Measurements from ENCODE around the gene TFAP2E. TPM values are rescaled to one million over a fixed set of nuclear protein-coding genes. Genes with fewer than 3 reads are reported as not detected.

The TFAP2E gene
- total and polyA plus RNA-seq, 9 donors, result 0.24 to 1.6 (median 1.1) TPM

GRCh38 chr1:35595684-35596083 lies 22.6 kb downstream of the TFAP2E start:
- WGBS, 3 donors, result 88 to 91% (median 91%) methylated on average over 7 of the region's 7 CpGs
- no peak overlapping the region for H3K27ac ChIP-seq
- intact Hi-C loops (cut with DNase I), result no loop called here
- no peaks in the 10 kb centered on the region for H3K36me3 ChIP-seq
- H3K4me3 ChIP-seq, result no peak overlapping the region
- no peak for TF ChIP-seq POLR2A (IDR thresholded peaks at IDR 0.05)
- TF ChIP-seq CTCF (IDR thresholded peaks at IDR 0.05), result no peak
- no peak for TF ChIP-seq EP300 (IDR thresholded peaks at IDR 0.05)
- H3K4me1 ChIP-seq (ENCODE audit: insufficient read depth), result no peaks in the 10 kb centered on the region
- H3K27me3 ChIP-seq, result no peaks in the 10 kb centered on the region
- H3K9me3 ChIP-seq, result no peaks in the 10 kb centered on the region
- DNase-seq, result no peak

GRCh38 chr1:35597870-35598269 lies 24.8 kb downstream of the TFAP2E start:
- H3K4me1 ChIP-seq (ENCODE audit: insufficient read depth), result no peaks in the 10 kb centered on the region
- no peak for DNase-seq
- intact Hi-C loops (cut with DNase I), result no loop called here
- 82 to 85% (median 85%) methylated on average over 5 of the region's 5 CpGs for WGBS, 3 donors
- H3K27me3 ChIP-seq, result no peaks in the 10 kb centered on the region
- TF ChIP-seq EP300 (IDR thresholded peaks at IDR 0.05), result no peak
- no peak for TF ChIP-seq POLR2A (IDR thresholded peaks at IDR 0.05)
- TF ChIP-seq CTCF (IDR thresholded peaks at IDR 0.05), result no peak
- H3K4me3 ChIP-seq, result no peak overlapping the region
- no peak overlapping the region for H3K27ac ChIP-seq
- no peaks in the 10 kb centered on the region for H3K36me3 ChIP-seq
- no peaks in the 10 kb centered on the region for H3K9me3 ChIP-seq

- intact Hi-C loops (cut with DNase I), result no loop called here
- WGBS, 3 donors, result 42 to 78% (median 73%) methylated on average over 2 of the region's 2 CpGs
- TF ChIP-seq POLR2A (IDR thresholded peaks at IDR 0.05) (no peak), EP300 (IDR thresholded peaks at IDR 0.05) (no peak), CTCF (IDR thresholded peaks at IDR 0.05) (no peak)
- H3K27ac ChIP-seq, result no peak overlapping the region
- H3K9me3 ChIP-seq, result no peaks in the 10 kb centered on the region
- H3K36me3 ChIP-seq, result no peaks in the 10 kb centered on the region
- no peaks in the 10 kb centered on the region for H3K27me3 ChIP-seq
- DNase-seq, result no peak
- no peak overlapping the region for H3K4me3 ChIP-seq
- H3K4me1 ChIP-seq (ENCODE audit: insufficient read depth), result no peaks in the 10 kb centered on the region
Observed at GRCh38 chr1:35598895-35599294, 25.8 kb downstream of the TFAP2E start.

GRCh38 chr1:35599411-35599810 lies 26.3 kb downstream of the TFAP2E start:
- 76 to 84% (median 79%) methylated on average over 3 of the region's 3 CpGs for WGBS, 3 donors
- intact Hi-C loops (cut with DNase I), result no loop called here
- DNase-seq, result no peak
- Histone ChIP-seq H3K4me3 (no peak overlapping the region), H3K9me3 (no peaks in the 10 kb centered on the region), H3K4me1 (ENCODE audit: insufficient read depth) (no peaks in the 10 kb centered on the region), H3K27ac (no peak overlapping the region), H3K36me3 (no peaks in the 10 kb centered on the region), H3K27me3 (no peaks in the 10 kb centered on the region)
- TF ChIP-seq POLR2A (IDR thresholded peaks at IDR 0.05), result no peak
- TF ChIP-seq EP300 (IDR thresholded peaks at IDR 0.05), result no peak
- TF ChIP-seq CTCF (IDR thresholded peaks at IDR 0.05), result no peak

- intact Hi-C loops (cut with DNase I), result no loop called here
- no peak for DNase-seq
- H3K4me3 ChIP-seq, result no peak overlapping the region
- TF ChIP-seq CTCF (IDR thresholded peaks at IDR 0.05), result no peak
- no peak for TF ChIP-seq EP300 (IDR thresholded peaks at IDR 0.05)
- TF ChIP-seq POLR2A (IDR thresholded peaks at IDR 0.05), result no peak
- no peaks in the 10 kb centered on the region for H3K4me1 ChIP-seq (ENCODE audit: insufficient read depth)
- WGBS, 3 donors, result 91 to 96% (median 92%) methylated on average over 3 of the region's 3 CpGs
- H3K27ac ChIP-seq, result no peak overlapping the region
- no peaks in the 10 kb centered on the region for H3K27me3 ChIP-seq
- no peaks in the 10 kb centered on the region for H3K36me3 ChIP-seq
- H3K9me3 ChIP-seq, result no peaks in the 10 kb centered on the region
Observed at GRCh38 chr1:35600593-35600992, 27.5 kb downstream of the TFAP2E start.

All from ovary (tissue), 9 donors.